Muscle layer of colon (tissue), 2 donors: ENCODE data around the gene ASB9.
"Not testable (repeated sequence)": the region's sequence is repeated elsewhere in the genome, so short reads cannot be mapped to it uniquely, and the experiment has no call there.

Experiments
- H3K27ac ChIP-seq: one replicate; pipeline ENCODE4 v1.7.0; 2013; ENCODE audit warnings: low read depth, mild to moderate bottlenecking, low read length, moderate library complexity
- H3K27me3 ChIP-seq, 2 donors: one replicate each; pipeline ENCODE4 v1.7.0; 2013; ENCODE audit warnings: low read length in 2 of 2, mild to moderate bottlenecking in 2 of 2; ENCODE audit not compliant: insufficient read depth in 2 of 2, control insufficient read depth in 1 of 2
- H3K36me3 ChIP-seq: one replicate; pipeline ENCODE4 v1.7.0; 2013; ENCODE audit warnings: mild to moderate bottlenecking, low read length; ENCODE audit not compliant: insufficient read depth
- H3K4me1 ChIP-seq: one replicate; pipeline ENCODE4 v1.7.0; 2013; ENCODE audit warnings: mild to moderate bottlenecking, low read length; ENCODE audit not compliant: insufficient read depth
- H3K4me3 ChIP-seq, 2 donors: one replicate each; pipeline ENCODE4 v1.7.0; 2013; ENCODE audit warnings: low read length in 2 of 2, low read depth in 1 of 2, mild to moderate bottlenecking in 1 of 2, moderate library complexity in 1 of 2
- H3K9ac ChIP-seq: one replicate; pipeline ENCODE4 v1.7.0; 2013; ENCODE audit warnings: low read length
- H3K9me3 ChIP-seq: one replicate; pipeline ENCODE4 v1.7.0; 2013; ENCODE audit warnings: mild to moderate bottlenecking, low read length
- donor health status: abdominal sarcoma.
- donor health status: Adenocarcinoma of cecum.

The ASB9 gene

DNA sequence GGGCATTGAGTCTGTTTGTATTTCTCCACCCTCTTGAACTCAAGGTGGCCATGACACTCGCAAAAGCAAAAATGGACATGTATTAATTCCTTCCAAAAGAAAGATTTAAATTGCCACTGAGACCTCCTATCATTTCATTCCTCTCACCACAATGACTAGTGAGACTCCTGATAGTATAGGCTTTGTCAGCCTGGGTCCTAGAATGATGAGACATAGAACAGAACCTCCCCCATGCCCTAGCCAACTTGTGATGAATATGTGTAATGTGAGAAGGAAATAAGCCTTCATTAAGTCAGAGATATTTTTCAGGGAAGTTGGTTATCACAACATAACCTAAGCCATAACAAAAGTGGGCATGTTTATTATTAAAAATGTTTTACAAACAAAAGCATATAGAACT lies 62.5 kb downstream of the ASB9 start:
- Histone ChIP-seq H3K27me3 (no peaks in the 10 kb centered on the region), H3K9me3 (no peaks in the 10 kb centered on the region), H3K27ac (no peak overlapping the region)

GRCh38 chrX:15206306-15206705 lies 63.6 kb downstream of the ASB9 start:
- Histone ChIP-seq H3K9ac (no peak overlapping the region), H3K4me1 (no peaks in the 10 kb centered on the region), H3K36me3 (no peaks in the 10 kb centered on the region), H3K27me3 (no peaks in the 10 kb centered on the region), H3K27ac (no peak overlapping the region), H3K4me3 (no peak overlapping the region), H3K9me3 (no peaks in the 10 kb centered on the region)

More for the DNA sequence above, 62.5 kb downstream of the ASB9 start:
- H3K9ac ChIP-seq = no peak overlapping the region
- no peak overlapping the region for H3K4me3 ChIP-seq
- no peaks in the 10 kb centered on the region for H3K36me3 ChIP-seq
- H3K4me1 ChIP-seq = no peaks in the 10 kb centered on the region

DNA sequence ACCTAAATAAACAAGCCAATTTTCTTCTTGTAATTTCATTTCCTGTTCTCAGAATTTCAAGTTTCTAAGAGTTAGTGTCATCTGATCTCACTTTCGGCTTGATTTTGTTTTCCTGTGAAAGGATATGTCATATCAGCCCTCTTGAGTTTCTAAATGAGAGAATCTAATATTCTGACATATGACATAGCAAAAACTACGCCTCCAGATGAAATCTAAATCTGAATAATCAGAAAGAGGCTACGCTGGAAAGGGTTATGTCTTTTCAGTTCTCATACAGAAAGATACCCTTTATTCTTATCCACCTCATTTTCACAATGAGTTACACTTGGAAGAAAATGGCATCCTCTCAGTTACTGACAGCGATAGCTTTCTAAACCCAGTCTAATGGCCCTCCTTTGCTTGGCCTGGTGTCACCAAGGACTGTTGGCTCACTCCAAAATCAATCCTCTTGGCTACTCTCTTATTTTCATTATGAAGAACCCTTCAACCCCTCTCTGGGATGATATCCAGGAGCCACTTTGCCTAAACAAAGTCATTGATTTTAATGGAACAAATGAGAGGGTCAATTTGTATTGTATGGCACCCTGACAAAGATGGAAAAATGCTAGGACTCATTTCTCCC lies 65.6 kb downstream of the ASB9 start:
- Histone ChIP-seq H3K4me1 (no peaks in the 10 kb centered on the region), H3K9me3 (no peaks in the 10 kb centered on the region), H3K4me3 (no peak overlapping the region), H3K9ac (no peak overlapping the region), H3K27me3 (no peaks in the 10 kb centered on the region), H3K27ac (no peak overlapping the region), H3K36me3 (no peaks in the 10 kb centered on the region)

- no peaks in the 10 kb centered on the region for H3K9me3 ChIP-seq
- H3K27ac ChIP-seq = no peak overlapping the region
- H3K27me3 ChIP-seq = no peaks in the 10 kb centered on the region
- no peaks in the 10 kb centered on the region for H3K4me1 ChIP-seq
- H3K36me3 ChIP-seq = no peaks in the 10 kb centered on the region
- no peak overlapping the region for H3K9ac ChIP-seq
- H3K4me3 ChIP-seq = no peak overlapping the region
Measured at GRCh38 chrX:15203694-15204093, 66.2 kb downstream of the ASB9 start.

- H3K4me1 ChIP-seq = no peaks in the 10 kb centered on the region
- no peak overlapping the region for H3K4me3 ChIP-seq
- H3K27ac ChIP-seq = no peak overlapping the region
- no peaks in the 10 kb centered on the region for H3K27me3 ChIP-seq
- H3K9ac ChIP-seq = no peak overlapping the region
- H3K36me3 ChIP-seq = no peaks in the 10 kb centered on the region
- no peaks in the 10 kb centered on the region for H3K9me3 ChIP-seq
Measured at GRCh38 chrX:15202454-15203177, 67.3 kb downstream of the ASB9 start.

GRCh38 chrX:15200871-15201270 lies 69.0 kb downstream of the ASB9 start:
- Histone ChIP-seq H3K4me1 (no peaks in the 10 kb centered on the region), H3K4me3 (no peak overlapping the region), H3K27me3 (no peaks in the 10 kb centered on the region), H3K9ac (no peak overlapping the region), H3K9me3 (no peaks in the 10 kb centered on the region), H3K27ac (no peak overlapping the region), H3K36me3 (no peaks in the 10 kb centered on the region)

- H3K9me3 ChIP-seq, H3K36me3 ChIP-seq, H3K27me3 ChIP-seq, H3K4me3 ChIP-seq, H3K4me1 ChIP-seq, H3K9ac ChIP-seq, H3K27ac ChIP-seq: not testable (repeated sequence)
Measured at GRCh38 chrX:15198608-15199202, 71.2 kb downstream of the ASB9 start.

GRCh38 chrX:15194146-15194545 lies 75.7 kb downstream of the ASB9 start:
- Histone ChIP-seq H3K27me3 (no peaks in the 10 kb centered on the region), H3K4me1 (no peaks in the 10 kb centered on the region), H3K9ac (no peak overlapping the region), H3K27ac (no peak overlapping the region), H3K9me3 (no peaks in the 10 kb centered on the region), H3K4me3 (no peak overlapping the region), H3K36me3 (no peaks in the 10 kb centered on the region)
